HG03565 (cell line): ENCODE data around the gene GAS2.

Experiments used
- ATAC-seq: cut with Tn5 transposase; IDR thresholded peaks from one replicate; pipeline ENCODE4 v1.9.1; 2021; ENCODE audit warnings: mild to moderate bottlenecking, moderate library complexity; ENCODE audit not compliant: unreplicated experiment

GAS2 gene

DNA sequence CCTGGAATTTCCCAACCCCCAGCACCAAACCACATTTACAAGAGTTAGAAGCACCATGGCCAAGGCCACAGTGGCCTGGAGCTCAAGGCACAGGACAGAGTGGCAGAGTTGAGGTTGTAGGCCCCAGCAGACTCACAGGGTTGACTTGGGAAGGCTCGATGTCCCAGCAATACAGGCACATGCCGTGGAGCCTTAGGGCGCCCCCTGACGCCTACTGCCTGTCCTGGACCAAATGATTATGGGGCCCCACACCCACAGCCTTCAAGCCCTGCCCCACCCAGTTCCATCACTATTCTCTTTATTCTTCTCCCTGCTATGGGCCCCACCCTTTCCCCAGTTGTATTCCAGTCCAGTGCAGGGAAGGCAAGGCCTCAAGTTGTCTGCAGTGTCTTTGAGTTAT is 193.8 kb downstream of the GAS2 start, which contains the start of gene CCDC179:
CCDC179 (minus strand) TSS at position 234 of the 400 bp plus-strand sequence; CDS start at position 181, 53 bp downstream.
- ATAC-seq = no peak
